H1 (cell line): ENCODE results near the gene SPATS2. TPM values are rescaled to one million over a fixed set of nuclear protein-coding genes. Genes with fewer than 3 reads are reported as not detected.

Experiments
- TCF12 ChIP-seq: IDR thresholded peaks from 2 replicates; pipeline ENCODE4 v1.6.1; 2011; ENCODE audit warnings: low read depth, mild to moderate bottlenecking, low read length
- polyA plus RNA-seq, 7 experiments: library from polyadenylated mRNA; depleted of rRNA in 3 of 7; stranded (reverse) in 5 of 7; unstranded in 2 of 7; fragments of >200 nt in 5 of 7; fragments of 200-250 nt in 2 of 7; gene quantifications; 1 replicate in 5 of 7; 2 replicates in 1 of 7; 4 replicates in 1 of 7; pipeline versions ENCODE4 v1.2.1 to v1.2.3, GENCODE V29; 2011 to 2013; ENCODE audit warnings: missing spikeins in 2 of 7, mixed read lengths in 2 of 7
- total RNA-seq: library from RNA; stranded (reverse); fragmentation: NEBNext Ultra II Directional; extraction: Animal tissue kit (Norgen Biotek cat#: 25700); gene quantifications from 2 replicates; pipeline ENCODE4 v1.2.1, GENCODE V29; 2021

Gene SPATS2
- total and polyA plus RNA-seq, 2 of the 8 experiments (the other 6 are each of a cell fraction or from before 2014, with no cell fraction given) = 19.2 to 24.5 TPM

DNA sequence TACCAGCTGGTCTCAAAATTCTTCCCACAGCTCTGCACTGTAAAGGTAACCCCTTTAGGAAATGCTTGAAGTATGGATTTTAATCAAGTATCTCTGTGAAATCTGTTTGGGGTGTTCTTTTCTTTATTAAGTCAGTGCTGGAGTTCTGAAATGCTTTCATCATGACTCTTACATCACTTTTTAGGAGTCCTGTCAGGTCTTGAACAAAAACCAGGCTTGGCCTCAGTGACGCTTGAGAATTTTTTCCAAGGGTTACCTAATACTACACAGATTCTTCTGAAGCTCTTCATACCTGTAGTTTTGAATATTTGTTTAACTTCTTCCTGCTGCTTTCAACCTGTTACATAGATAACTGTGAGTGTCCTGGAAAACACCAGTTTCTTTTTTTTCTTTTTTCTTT, 124.6 kb downstream of the SPATS2 start (continued):
- no peak for TF ChIP-seq TCF12
